GM04503 (cell line): ENCODE data around the gene HS3ST5.
A peak's percentile ranks its signal among the peaks of the same experiment; 100 is the strongest.
"Not testable (repeated sequence)": the region's sequence is repeated elsewhere in the genome, so short reads cannot be mapped to it uniquely, and the experiment has no call there.

Source experiments
- DNase-seq: peaks from one replicate; pipeline ENCODE4 v3.0.0-alpha.2; 2012; ENCODE audit warnings: low read depth

HS3ST5 gene

GRCh38 chr6:114090626-114091025 lies 252.2 kb downstream of the HS3ST5 start:
- DNase-seq, result no peak

- DNase-seq, result no peak
Observed at GRCh38 chr6:114087496-114087895, 255.3 kb downstream of the HS3ST5 start.

- peak; percentile 59 for DNase-seq
Observed at GRCh38 chr6:114085211-114085610, 257.6 kb downstream of the HS3ST5 start.

- DNase-seq, result no peak
Observed at GRCh38 chr6:114084327-114084890, 258.4 kb downstream of the HS3ST5 start.

- no peak for DNase-seq
Observed at GRCh38 chr6:114083251-114083650, 259.6 kb downstream of the HS3ST5 start.

GRCh38 chr6:114081730-114082129 lies 261.1 kb downstream of the HS3ST5 start:
- DNase-seq, result no peak

- no peak for DNase-seq
Observed at GRCh38 chr6:114080891-114081510, 261.8 kb downstream of the HS3ST5 start.

- DNase-seq, result not testable (repeated sequence)
Observed at GRCh38 chr6:114080410-114080809, 262.4 kb downstream of the HS3ST5 start.

- no peak for DNase-seq
Observed at GRCh38 chr6:114075777-114076176, 267.0 kb downstream of the HS3ST5 start.

GRCh38 chr6:114075300-114075699 lies 267.5 kb downstream of the HS3ST5 start:
- no peak for DNase-seq

- DNase-seq, result no peak
Observed at GRCh38 chr6:114068771-114069170, 274.1 kb downstream of the HS3ST5 start.

- DNase-seq, result no peak
Observed at GRCh38 chr6:114068116-114068515, 274.7 kb downstream of the HS3ST5 start.

GRCh38 chr6:114064862-114065261 lies 278.0 kb downstream of the HS3ST5 start:
- DNase-seq, result no peak

- no peak for DNase-seq
Observed at GRCh38 chr6:114063956-114064355, 278.9 kb downstream of the HS3ST5 start.

GRCh38 chr6:114062199-114062598 lies 280.6 kb downstream of the HS3ST5 start:
- DNase-seq, result no peak

- DNase-seq, result no peak
Observed at GRCh38 chr6:114061741-114062140, 281.1 kb downstream of the HS3ST5 start.

GRCh38 chr6:114061116-114061515 lies 281.7 kb downstream of the HS3ST5 start:
- no peak for DNase-seq

- no peak for DNase-seq
Observed at GRCh38 chr6:114058435-114058834, 284.4 kb downstream of the HS3ST5 start.

- DNase-seq, result no peak
Observed at GRCh38 chr6:114055763-114056162, 287.1 kb downstream of the HS3ST5 start.

GRCh38 chr6:114055349-114055748 lies 287.5 kb downstream of the HS3ST5 start:
- no peak for DNase-seq

GRCh38 chr6:114053791-114054190 lies 289.0 kb downstream of the HS3ST5 start:
- DNase-seq, result no peak

- DNase-seq, result no peak
Observed at GRCh38 chr6:114052141-114052540, 290.7 kb downstream of the HS3ST5 start.

GRCh38 chr6:114051031-114051430 lies 291.8 kb downstream of the HS3ST5 start:
- no peak for DNase-seq

- no peak for DNase-seq
Observed at GRCh38 chr6:114049367-114049966, 293.4 kb downstream of the HS3ST5 start.
